Smooth muscle cell (in vitro differentiated cells): ENCODE results near the gene STING1. TPM values are rescaled to one million over a fixed set of nuclear protein-coding genes. Genes with fewer than 3 reads are reported as not detected.

Experiments used
- DNase-seq: peaks from one replicate; lab custom pipeline; 2025; ENCODE audit not compliant: unreplicated experiment; lab: John Stamatoyannopoulos, UW
- H2AFZ ChIP-seq: fragments of 200-600 bp; sonication (generic); 2 replicates; pipeline ENCODE4 v1.6.0; 2016; ENCODE audit warnings: antibody characterized with exemption, low read depth, mild to moderate bottlenecking
- H3F3A ChIP-seq: fragments of 200-600 bp; sonication (generic); 2 replicates; pipeline ENCODE4 v1.6.0; 2017; ENCODE audit warnings: antibody characterized with exemption, low read depth
- H3K27ac ChIP-seq: fragments of 200-600 bp; sonication (generic); 2 replicates; pipeline ENCODE4 v1.5.1; 2016; ENCODE audit warnings: low read depth, mild to moderate bottlenecking
- H3K27me3 ChIP-seq: fragments of 200-600 bp; sonication (generic); 2 replicates; pipeline ENCODE4 v1.6.1; 2016; ENCODE audit warnings: low read depth, mild to moderate bottlenecking
- H3K36me3 ChIP-seq: fragments of 200-600 bp; sonication (generic); 2 replicates; pipeline ENCODE4 v1.5.1; 2016; ENCODE audit warnings: low read depth
- H3K4me1 ChIP-seq: fragments of 200-600 bp; sonication (generic); 2 replicates; pipeline ENCODE4 v1.5.1; 2016; ENCODE audit warnings: low read depth
- H3K4me2 ChIP-seq: fragments of 200-600 bp; sonication (generic); 2 replicates; pipeline ENCODE4 v1.6.0; 2016; ENCODE audit warnings: mild to moderate bottlenecking
- H3K4me3 ChIP-seq: fragments of 200-600 bp; sonication (generic); 2 replicates; pipeline ENCODE4 v1.5.1; 2016; ENCODE audit warnings: mild to moderate bottlenecking
- H3K79me2 ChIP-seq: fragments of 200-600 bp; sonication (generic); 2 replicates; pipeline ENCODE4 v1.6.0; 2016; ENCODE audit warnings: low read depth, mild to moderate bottlenecking
- H3K9ac ChIP-seq: fragments of 200-600 bp; sonication (generic); 2 replicates; pipeline ENCODE4 v1.6.0; 2016; ENCODE audit warnings: low read depth
- H3K9me3 ChIP-seq: fragments of 200-600 bp; sonication (generic); replicated peaks from 2 replicates; pipeline ENCODE4 v1.5.1; 2016; ENCODE audit warnings: low read depth
- H4K20me1 ChIP-seq: fragments of 200-600 bp; sonication (generic); 2 replicates; pipeline ENCODE4 v1.6.0; 2016; ENCODE audit warnings: low read depth
- CTCF ChIP-seq: fragments of 200-600 bp; sonication (generic); IDR thresholded peaks from 2 replicates; pipeline ENCODE4 v1.5.1; 2017; ENCODE audit warnings: borderline replicate concordance, mild to moderate bottlenecking, antibody characterized with exemption; ENCODE audit not compliant: insufficient read depth, poor library complexity, severe bottlenecking
- whole genome bisulfite sequencing: methylation state at CpG from one replicate; pipeline ENCODE4 v1.1.7; 2016; ENCODE audit warnings: low lambda C conversion rate; 5-methylcytosine and 5-hydroxymethylcytosine counted together
- polyA plus RNA-seq: library from polyadenylated mRNA; unstranded; fragments of >200 nt; fragmentation: Nextera tagmentation; extraction: Ambion mirVana; gene quantifications from 2 replicates; pipeline ENCODE4 v1.2.1, GENCODE V29; 2016
- total RNA-seq: library from RNA; depleted of rRNA; stranded (reverse); fragments of >200 nt; gene quantifications from 2 replicates; pipeline ENCODE4 v1.2.3, GENCODE V29; 2014

The STING1 gene
- total and polyA plus RNA-seq, 2 experiments from 2014 or later: 5.8 to 9.6 TPM

GRCh38 chr5:139457241-139457640 lies 25.3 kb downstream of the STING1 start:
- Histone ChIP-seq H3F3A (no peaks in the 10 kb centered on the region), H3K4me1 (no peaks in the 10 kb centered on the region), H3K27ac (no peak overlapping the region), H4K20me1 (no peaks in the 10 kb centered on the region), H3K9ac (no peak overlapping the region), H3K9me3 (no peaks in the 10 kb centered on the region), H3K4me3 (no peak overlapping the region), H3K27me3 (no peaks in the 10 kb centered on the region), H2AFZ (no peak overlapping the region), H3K79me2 (no peaks in the 10 kb centered on the region), H3K4me2 (no peak overlapping the region), H3K36me3 (no peaks in the 10 kb centered on the region)
- no peak for DNase-seq
- 94% methylated on average over 5 of the region's 5 CpGs for WGBS
- TF ChIP-seq CTCF: no peak

- DNase-seq: no peak
- no peaks in the 10 kb centered on the region for H3K36me3 ChIP-seq
- no peak for TF ChIP-seq CTCF
Observed at GRCh38 chr5:139456776-139457175, 25.8 kb downstream of the STING1 start.

GRCh38 chr5:139454568-139455290 lies 27.8 kb downstream of the STING1 start:
- H3F3A ChIP-seq: no peaks in the 10 kb centered on the region
- H3K27ac ChIP-seq: no peak overlapping the region
- no peaks in the 10 kb centered on the region for H3K4me1 ChIP-seq
- no peak overlapping the region for H3K4me2 ChIP-seq
- no peak overlapping the region for H3K4me3 ChIP-seq
- H2AFZ ChIP-seq: no peak overlapping the region
- H3K36me3 ChIP-seq: no peaks in the 10 kb centered on the region
- no peaks in the 10 kb centered on the region for H4K20me1 ChIP-seq
- DNase-seq: no peak
- H3K79me2 ChIP-seq: no peaks in the 10 kb centered on the region
- H3K9me3 ChIP-seq: no peaks in the 10 kb centered on the region
- no peak overlapping the region for H3K9ac ChIP-seq
- 92% methylated on average over 10 of the region's 11 CpGs for WGBS
- no peak for TF ChIP-seq CTCF
- H3K27me3 ChIP-seq: no peaks in the 10 kb centered on the region

More at GRCh38 chr5:139456776-139457175, 25.8 kb downstream of the STING1 start:
- Histone ChIP-seq H3K4me1 (no peaks in the 10 kb centered on the region), H3K4me2 (no peak overlapping the region), H3K27ac (no peak overlapping the region), H3F3A (no peaks in the 10 kb centered on the region), H3K9me3 (no peaks in the 10 kb centered on the region), H3K9ac (no peak overlapping the region), H3K4me3 (no peak overlapping the region), H4K20me1 (no peaks in the 10 kb centered on the region), H3K27me3 (no peaks in the 10 kb centered on the region), H3K79me2 (no peaks in the 10 kb centered on the region), H2AFZ (no peak overlapping the region)
- WGBS: 97% methylated on average over 12 of the region's 12 CpGs
